Measurements from ENCODE around the gene PEAK1.

PEAK1 gene

DNA sequence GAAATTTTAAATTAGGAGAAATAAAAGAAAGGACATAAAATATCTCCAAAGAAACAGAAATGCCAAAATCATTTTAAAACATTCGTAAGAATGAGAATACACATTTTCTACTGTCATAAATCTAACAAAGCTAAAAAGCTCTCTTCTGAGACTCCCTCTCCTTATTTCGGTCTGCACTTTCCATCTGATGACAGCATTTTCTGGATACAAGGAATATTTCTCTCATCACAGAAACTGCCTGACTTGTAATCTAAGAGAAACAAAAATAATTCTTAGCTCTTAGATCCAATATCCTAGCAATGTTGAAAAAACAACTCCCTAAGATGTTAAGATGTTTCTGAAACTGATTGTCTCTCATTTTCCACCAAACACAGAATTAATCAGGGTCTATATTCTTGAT lies 93.5 kb downstream of the PEAK1 start:
- TF ChIP-seq, protein P1, sequence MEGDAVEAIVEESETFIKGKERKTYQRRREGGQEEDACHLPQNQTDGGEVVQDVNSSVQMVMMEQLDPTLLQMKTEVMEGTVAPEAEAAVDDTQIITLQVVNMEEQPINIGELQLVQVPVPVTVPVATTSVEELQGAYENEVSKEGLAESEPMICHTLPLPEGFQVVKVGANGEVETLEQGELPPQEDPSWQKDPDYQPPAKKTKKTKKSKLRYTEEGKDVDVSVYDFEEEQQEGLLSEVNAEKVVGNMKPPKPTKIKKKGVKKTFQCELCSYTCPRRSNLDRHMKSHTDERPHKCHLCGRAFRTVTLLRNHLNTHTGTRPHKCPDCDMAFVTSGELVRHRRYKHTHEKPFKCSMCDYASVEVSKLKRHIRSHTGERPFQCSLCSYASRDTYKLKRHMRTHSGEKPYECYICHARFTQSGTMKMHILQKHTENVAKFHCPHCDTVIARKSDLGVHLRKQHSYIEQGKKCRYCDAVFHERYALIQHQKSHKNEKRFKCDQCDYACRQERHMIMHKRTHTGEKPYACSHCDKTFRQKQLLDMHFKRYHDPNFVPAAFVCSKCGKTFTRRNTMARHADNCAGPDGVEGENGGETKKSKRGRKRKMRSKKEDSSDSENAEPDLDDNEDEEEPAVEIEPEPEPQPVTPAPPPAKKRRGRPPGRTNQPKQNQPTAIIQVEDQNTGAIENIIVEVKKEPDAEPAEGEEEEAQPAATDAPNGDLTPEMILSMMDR (IDR thresholded peaks at IDR 0.05; ENCODE audit: low read length, missing control alignments), result no peak
- no peak overlapping the region for H3K4me3 ChIP-seq (replicated peaks; ENCODE audit: low read depth, low read length)
- no peak for DNase-seq (ENCODE audit: low read depth)

DNA sequence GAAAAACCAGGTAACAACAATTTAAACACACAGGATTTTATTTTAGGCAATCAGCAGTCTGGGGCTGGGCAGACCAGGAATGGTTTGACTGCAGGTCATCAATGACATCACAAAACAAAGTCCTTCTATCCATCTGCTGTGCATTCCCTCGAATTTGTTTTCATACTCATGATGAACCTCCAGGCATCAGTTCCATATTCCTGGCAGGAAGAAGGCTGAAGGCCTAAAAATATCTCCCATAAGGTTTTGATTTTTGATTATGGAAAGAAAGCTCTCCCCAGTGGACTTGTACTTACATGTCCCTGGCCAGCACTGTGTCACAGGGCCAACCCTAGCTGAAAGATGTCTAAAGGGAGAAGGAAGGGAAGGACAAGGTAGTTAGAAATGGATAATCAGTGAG lies 107.4 kb downstream of the PEAK1 start:
- no peak for DNase-seq (ENCODE audit: low read depth)
- TF ChIP-seq, protein P1 (IDR thresholded peaks at IDR 0.05; ENCODE audit: low read length, missing control alignments), result no peak
- H3K4me3 ChIP-seq (replicated peaks; ENCODE audit: low read depth, low read length), result no peak overlapping the region

DNA sequence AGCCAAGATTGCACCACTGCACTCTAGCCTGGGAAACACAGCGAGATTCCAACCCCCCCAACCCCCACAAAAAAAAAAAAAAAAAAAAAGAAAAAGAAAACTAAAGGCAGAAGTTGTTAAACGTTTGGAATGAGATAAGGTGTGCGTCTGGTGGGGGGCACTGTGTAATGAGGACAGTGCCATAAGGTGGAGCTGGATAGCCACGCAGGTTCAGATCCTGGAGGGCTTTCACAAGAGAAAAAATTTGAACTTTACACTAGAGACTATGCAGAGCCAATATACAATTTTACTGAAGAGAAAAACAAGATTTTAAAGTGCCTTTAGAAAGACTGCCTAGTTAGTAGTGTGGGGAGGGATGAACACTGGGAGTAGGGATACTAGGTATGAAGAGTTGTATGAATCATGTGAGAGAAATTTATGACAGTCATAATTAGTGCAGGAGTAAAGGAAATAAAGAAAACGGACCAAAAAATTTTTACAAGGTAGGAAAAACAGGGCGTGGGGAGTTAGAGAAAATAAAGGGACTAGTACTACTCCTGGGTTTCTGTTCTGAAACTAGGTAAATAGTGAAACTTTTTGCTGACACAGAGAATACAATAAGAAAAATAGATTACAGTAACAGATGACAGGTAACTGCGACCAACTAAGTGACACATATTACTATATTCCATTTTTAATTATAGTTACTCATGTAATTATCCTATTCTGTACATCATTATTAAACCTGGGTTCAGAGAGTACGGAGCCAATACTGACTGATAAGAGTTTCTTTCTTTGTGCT lies 108.1 kb downstream of the PEAK1 start:
- H3K4me3 ChIP-seq (replicated peaks; ENCODE audit: low read depth, low read length), result no peak overlapping the region
- no peak for DNase-seq (ENCODE audit: low read depth)
- TF ChIP-seq, protein P1 (IDR thresholded peaks at IDR 0.05; ENCODE audit: low read length, missing control alignments), result no peak

DNA sequence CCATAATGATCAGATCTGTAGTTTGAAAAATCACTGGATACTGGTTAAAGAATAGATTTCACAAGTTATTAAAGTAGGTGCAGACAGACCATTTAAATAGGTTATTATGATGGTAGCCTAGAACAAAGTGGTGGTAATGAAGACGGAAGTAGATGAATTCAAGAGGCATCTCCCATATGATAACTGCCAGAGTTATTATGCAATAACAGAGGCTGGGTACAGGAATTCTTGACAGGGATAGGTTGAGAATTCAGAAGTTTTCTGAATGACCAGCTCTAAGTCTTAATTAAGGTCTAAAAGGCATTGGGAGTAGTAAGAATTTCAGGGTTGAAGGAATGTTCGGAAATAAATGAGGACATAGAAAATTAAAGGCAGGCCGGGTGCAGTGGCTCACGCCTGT lies 108.9 kb downstream of the PEAK1 start:
- TF ChIP-seq, protein P1 (IDR thresholded peaks at IDR 0.05; ENCODE audit: low read length, missing control alignments), result no peak
- H3K4me3 ChIP-seq (replicated peaks; ENCODE audit: low read depth, low read length), result no peak overlapping the region
- no peak for DNase-seq (ENCODE audit: low read depth)

DNA sequence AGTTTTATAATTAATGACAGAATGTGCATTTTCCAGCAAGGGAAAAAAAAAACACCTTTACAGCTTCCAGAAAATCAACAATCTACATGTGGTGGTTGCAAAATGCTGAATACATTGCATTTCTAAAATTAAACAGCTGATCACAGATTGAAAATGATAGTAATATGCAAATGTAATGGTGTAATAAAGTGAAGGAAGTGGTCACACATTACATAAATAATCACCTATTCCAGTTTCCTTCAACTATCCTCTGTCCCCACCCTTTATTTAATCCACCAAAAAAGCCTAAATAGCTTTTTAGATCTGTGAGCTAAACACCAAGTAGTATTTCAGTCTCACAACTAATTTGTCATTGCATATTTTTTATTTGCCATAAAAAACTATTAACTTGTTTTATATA lies 110.5 kb downstream of the PEAK1 start:
- DNase-seq (ENCODE audit: low read depth), result no peak
- TF ChIP-seq, protein P1 (IDR thresholded peaks at IDR 0.05; ENCODE audit: low read length, missing control alignments), result no peak
- H3K4me3 ChIP-seq (replicated peaks; ENCODE audit: low read depth, low read length), result no peak overlapping the region

DNA sequence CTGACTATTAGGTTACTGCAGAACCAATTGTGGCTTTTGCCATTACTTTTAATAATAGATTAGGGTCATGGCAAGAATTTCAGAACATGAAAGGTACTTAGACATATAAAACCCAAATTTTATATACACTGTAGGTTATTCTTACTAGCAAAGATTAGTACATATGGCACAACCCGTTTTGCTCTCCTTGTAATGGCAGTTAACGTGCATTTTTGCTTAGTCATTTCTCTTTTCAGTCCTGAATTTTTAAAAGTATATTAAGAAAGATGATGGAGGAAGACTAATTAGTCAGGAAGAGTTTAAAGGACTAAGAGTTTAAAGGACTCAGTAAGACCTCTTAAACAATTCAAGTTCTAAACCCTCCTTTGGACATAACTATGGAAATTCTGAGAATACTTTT lies 114.0 kb downstream of the PEAK1 start:
- DNase-seq (ENCODE audit: low read depth), result no peak
- TF ChIP-seq, protein P1 (IDR thresholded peaks at IDR 0.05; ENCODE audit: low read length, missing control alignments), result no peak
- no peak overlapping the region for H3K4me3 ChIP-seq (replicated peaks; ENCODE audit: low read depth, low read length)

DNA sequence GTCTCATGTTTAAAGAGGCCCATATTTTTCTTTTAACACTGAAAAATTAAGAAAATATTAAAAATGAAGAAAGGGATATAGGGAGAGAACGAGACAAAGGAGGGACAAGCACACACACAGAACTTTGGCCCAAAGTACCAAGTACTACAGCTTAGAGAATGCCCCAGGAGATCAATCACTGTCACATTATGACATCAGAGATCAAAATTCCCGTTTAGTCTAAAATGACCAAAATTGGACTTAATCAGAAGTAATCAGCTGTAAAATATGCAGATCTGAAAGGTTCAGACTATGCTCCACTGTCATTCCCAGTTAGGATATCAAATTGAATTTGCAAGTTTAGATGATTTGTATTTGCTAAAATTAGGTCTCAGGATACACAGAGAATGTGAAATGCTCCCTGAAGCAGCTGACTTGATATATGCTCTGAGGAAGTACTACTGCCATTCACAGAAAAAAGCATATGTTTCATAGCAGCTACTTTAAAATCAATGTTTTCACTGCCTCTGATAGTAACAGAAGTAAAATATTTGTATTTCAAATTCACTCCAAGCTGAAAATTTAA lies 123.0 kb downstream of the PEAK1 start:
- DNase-seq (ENCODE audit: low read depth), result no peak
- H3K4me3 ChIP-seq (replicated peaks; ENCODE audit: low read depth, low read length), result no peak overlapping the region
- TF ChIP-seq, protein P1 (IDR thresholded peaks at IDR 0.05; ENCODE audit: low read length, missing control alignments), result no peak
